HepG2 (cell line): ENCODE data around the gene PPP1R9B. TPM values are rescaled to one million over a fixed set of nuclear protein-coding genes. Genes with fewer than 3 reads are reported as not detected.
A peak's percentile ranks its signal among the peaks of the same experiment; 100 is the strongest.

Experiments used
- ARNTL ChIP-seq: sonication (generic); formaldehyde crosslinking; IDR thresholded peaks from 2 replicates; pipeline ENCODE4 v1.4.0; 2020; ENCODE audit warnings: mild to moderate bottlenecking, missing genetic modification reagents
- FOXA1 ChIP-seq, 2 experiments: fragments of 450-650 bp in 1 of 2; sonication (generic) in 1 of 2; formaldehyde crosslinking in 1 of 2; IDR thresholded peaks; 2 replicates each; pipeline versions ENCODE4 v1.4.0 to v1.6.1; 2016 to 2020; ENCODE audit warnings: missing genetic modification reagents in 1 of 2
- HNRNPLL ChIP-seq: fragments of 200-400 bp; formaldehyde crosslinking; IDR thresholded peaks from 2 replicates; pipeline ENCODE4 v1.6.1; 2017; ENCODE audit warnings: mild to moderate bottlenecking, low read depth, low read length; ENCODE audit not compliant: poor library complexity, severe bottlenecking
- HOXA3 ChIP-seq: sonication (generic); formaldehyde crosslinking; IDR thresholded peaks from 2 replicates; pipeline ENCODE4 v1.5.0; 2020; ENCODE audit warnings: missing genetic modification reagents
- KAT8 ChIP-seq: IDR thresholded peaks from 2 replicates; pipeline ENCODE4 v1.6.1; 2016; ENCODE audit warnings: missing genetic modification reagents, missing compliant biosample characterization
- KLF6 ChIP-seq: IDR thresholded peaks from 2 replicates; pipeline ENCODE4 v1.8.0; 2016; ENCODE audit warnings: missing biosample characterization, missing genetic modification reagents
- MED1 ChIP-seq: sonication (generic); formaldehyde crosslinking; IDR thresholded peaks from 2 replicates; pipeline ENCODE4 v1.4.0; 2020; ENCODE audit warnings: missing genetic modification reagents
- NCOA2 ChIP-seq: sonication (generic); formaldehyde crosslinking; IDR thresholded peaks from 2 replicates; pipeline ENCODE4 v1.8.0; 2022; ENCODE audit warnings: inconsistent platforms
- NFIB ChIP-seq: sonication (generic); formaldehyde crosslinking; IDR thresholded peaks from 2 replicates; pipeline ENCODE4 v1.9.0; 2021; ENCODE audit warnings: missing genetic modification reagents, mild to moderate bottlenecking, borderline replicate concordance
- POGZ ChIP-seq: sonication (generic); formaldehyde crosslinking; IDR thresholded peaks from 2 replicates; pipeline ENCODE4 v1.4.0; 2020; ENCODE audit warnings: mild to moderate bottlenecking, missing genetic modification reagents
- RCOR2 ChIP-seq: IDR thresholded peaks from 2 replicates; pipeline ENCODE4 v1.6.1; 2016; ENCODE audit warnings: missing biosample characterization, missing genetic modification reagents
- SMAD3 ChIP-seq: sonication (generic); formaldehyde crosslinking; IDR thresholded peaks from 2 replicates; pipeline ENCODE4 v1.4.0; 2020; ENCODE audit warnings: missing genetic modification reagents
- SNRNP70 ChIP-seq: fragments of 200-400 bp; formaldehyde crosslinking; IDR thresholded peaks from 2 replicates; pipeline ENCODE4 v1.6.1; 2017; ENCODE audit warnings: mild to moderate bottlenecking, low read depth, low read length, moderate library complexity
- ZBTB34 ChIP-seq: sonication (generic); formaldehyde crosslinking; IDR thresholded peaks from 2 replicates; pipeline ENCODE4 v1.8.0; 2022; ENCODE audit warnings: mild to moderate bottlenecking, missing genetic modification reagents
- ZGPAT ChIP-seq: IDR thresholded peaks from 2 replicates; pipeline ENCODE4 v1.6.1; 2016; ENCODE audit warnings: mild to moderate bottlenecking
- ZNF12 ChIP-seq: sonication (generic); formaldehyde crosslinking; IDR thresholded peaks from 2 replicates; pipeline ENCODE4 v1.5.0; 2020; ENCODE audit warnings: missing genetic modification reagents
- ZNF317 ChIP-seq: sonication (generic); formaldehyde crosslinking; IDR thresholded peaks from 2 replicates; pipeline ENCODE4 v1.5.0; 2020; ENCODE audit warnings: mild to moderate bottlenecking, missing genetic modification reagents
- ZNF558 ChIP-seq: sonication (generic); formaldehyde crosslinking; IDR thresholded peaks from 2 replicates; pipeline ENCODE4 v1.9.0; 2022; ENCODE audit warnings: mild to moderate bottlenecking, missing genetic modification reagents, borderline replicate concordance
- polyA plus RNA-seq, 8 experiments: library from polyadenylated mRNA; depleted of rRNA in 3 of 8; stranded (reverse) in 7 of 8; unstranded in 1 of 8; fragments of >200 nt; fragmentation: Illumina TruSeq in 4 of 8; extraction: Trizol in 4 of 8; gene quantifications; 2 replicates each; pipeline versions ENCODE4 v1.2.1 to v1.2.3, GENCODE V29; 2011 to 2016; ENCODE audit warnings: low read depth in 4 of 8, missing spikeins in 1 of 8, mixed read lengths in 1 of 8; ENCODE audit not compliant: insufficient read depth in 1 of 8
- total RNA-seq, 5 experiments: library from RNA; depleted of rRNA; stranded (reverse); fragments of >200 nt; fragmentation: Illumina TruSeq; extraction: Trizol; gene quantifications; 2 replicates each; pipeline ENCODE4 v1.2.3, GENCODE V29; 2016; ENCODE audit warnings: low read depth in 1 of 5
- TF ChIP-seq, protein P1 (sequence below): sonication (generic); formaldehyde crosslinking; IDR thresholded peaks from 2 replicates; pipeline ENCODE4 v1.4.0; 2020; ENCODE audit warnings: mild to moderate bottlenecking, missing genetic modification reagents
- TF ChIP-seq, protein P2 (sequence below): sonication (generic); formaldehyde crosslinking; IDR thresholded peaks from 2 replicates; pipeline ENCODE4 v1.5.0; 2020; ENCODE audit warnings: missing genetic modification reagents
- TF ChIP-seq, protein P3 (sequence below): sonication (generic); formaldehyde crosslinking; IDR thresholded peaks from 2 replicates; pipeline ENCODE4 v1.4.0; 2020; ENCODE audit warnings: mild to moderate bottlenecking, missing genetic modification reagents
- TF ChIP-seq, protein P4 (sequence below): sonication (generic); formaldehyde crosslinking; IDR thresholded peaks from 2 replicates; pipeline ENCODE4 v1.4.0; 2020; ENCODE audit warnings: missing genetic modification reagents
- TF ChIP-seq, protein P5 (sequence below): sonication (generic); formaldehyde crosslinking; IDR thresholded peaks from 2 replicates; pipeline ENCODE4 v1.4.0; 2020; ENCODE audit warnings: mild to moderate bottlenecking, missing genetic modification reagents

The PPP1R9B gene
- total and polyA plus RNA-seq, 2 of the 13 experiments (the other 11 are each of a cell fraction or from before 2014, with no cell fraction given), result 9.4 to 15.8 TPM

GRCh38 chr17:50102164-50102991, 48.1 kb downstream of the PPP1R9B start (continued):
- TF ChIP-seq, protein P1, sequence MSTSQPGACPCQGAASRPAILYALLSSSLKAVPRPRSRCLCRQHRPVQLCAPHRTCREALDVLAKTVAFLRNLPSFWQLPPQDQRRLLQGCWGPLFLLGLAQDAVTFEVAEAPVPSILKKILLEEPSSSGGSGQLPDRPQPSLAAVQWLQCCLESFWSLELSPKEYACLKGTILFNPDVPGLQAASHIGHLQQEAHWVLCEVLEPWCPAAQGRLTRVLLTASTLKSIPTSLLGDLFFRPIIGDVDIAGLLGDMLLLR (CRISPR knock-in tag), result peak; percentile 92
- TF ChIP-seq ZNF12 (no peak), KAT8 (peak; percentile 61; the same call in 1 of the 2 replicates), HNRNPLL (peak; percentile 34), NCOA2 (CRISPR knock-in tag) (peak; percentile 59), HOXA3 (CRISPR knock-in tag) (peak; percentile 59), ZNF558 (CRISPR knock-in tag) (no peak), ZGPAT (CRISPR knock-in tag) (peak; percentile 67), RCOR2 (CRISPR knock-in tag) (peak; percentile 46; the same call in 1 of the 2 replicates), ZNF317 (CRISPR knock-in tag) (peak; percentile 63; the same call in 1 of the 2 replicates), ARNTL (CRISPR knock-in tag) (peak; percentile 94), POGZ (0 out of 2 replicates have a peak, but pooled peaks have one; percentile 56), NFIB (CRISPR knock-in tag) (no peak), FOXA1 (IDR thresholded peaks at IDR 0.05) (no peak), FOXA1 (CRISPR knock-in tag; IDR thresholded peaks at IDR 0.05) (no peak), SMAD3 (peak; percentile 46; the same call in 1 of the 2 replicates), KLF6 (CRISPR knock-in tag) (0 out of 2 replicates have a peak, but pooled peaks have one; percentile 59), MED1 (CRISPR knock-in tag) (peak; percentile 51; the same call in 1 of the 2 replicates), ZBTB34 (no peak), SNRNP70 (no peak)
- TF ChIP-seq, protein P2, sequence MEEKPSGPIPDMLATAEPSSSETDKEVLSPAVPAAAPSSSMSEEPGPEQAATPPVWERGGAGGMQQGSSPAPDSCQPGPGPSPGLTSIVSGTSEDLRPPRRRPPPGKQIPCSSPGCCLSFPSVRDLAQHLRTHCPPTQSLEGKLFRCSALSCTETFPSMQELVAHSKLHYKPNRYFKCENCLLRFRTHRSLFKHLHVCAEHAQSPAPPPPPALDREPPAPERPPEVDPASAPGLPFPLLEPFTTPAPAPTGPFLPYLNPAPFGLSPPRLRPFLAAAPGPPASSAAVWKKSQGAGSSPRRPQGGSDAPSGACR, result peak; percentile 13; the same call in 1 of the 2 replicates
- TF ChIP-seq, protein P3, sequence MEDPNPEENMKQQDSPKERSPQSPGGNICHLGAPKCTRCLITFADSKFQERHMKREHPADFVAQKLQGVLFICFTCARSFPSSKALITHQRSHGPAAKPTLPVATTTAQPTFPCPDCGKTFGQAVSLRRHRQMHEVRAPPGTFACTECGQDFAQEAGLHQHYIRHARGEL (CRISPR knock-in tag), result 0 out of 2 replicates have a peak, but pooled peaks have one; percentile 46
- TF ChIP-seq, protein P4, sequence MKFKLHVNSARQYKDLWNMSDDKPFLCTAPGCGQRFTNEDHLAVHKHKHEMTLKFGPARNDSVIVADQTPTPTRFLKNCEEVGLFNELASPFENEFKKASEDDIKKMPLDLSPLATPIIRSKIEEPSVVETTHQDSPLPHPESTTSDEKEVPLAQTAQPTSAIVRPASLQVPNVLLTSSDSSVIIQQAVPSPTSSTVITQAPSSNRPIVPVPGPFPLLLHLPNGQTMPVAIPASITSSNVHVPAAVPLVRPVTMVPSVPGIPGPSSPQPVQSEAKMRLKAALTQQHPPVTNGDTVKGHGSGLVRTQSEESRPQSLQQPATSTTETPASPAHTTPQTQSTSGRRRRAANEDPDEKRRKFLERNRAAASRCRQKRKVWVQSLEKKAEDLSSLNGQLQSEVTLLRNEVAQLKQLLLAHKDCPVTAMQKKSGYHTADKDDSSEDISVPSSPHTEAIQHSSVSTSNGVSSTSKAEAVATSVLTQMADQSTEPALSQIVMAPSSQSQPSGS, result peak; percentile 38; the same call in 1 of the 2 replicates
- TF ChIP-seq, protein P5, sequence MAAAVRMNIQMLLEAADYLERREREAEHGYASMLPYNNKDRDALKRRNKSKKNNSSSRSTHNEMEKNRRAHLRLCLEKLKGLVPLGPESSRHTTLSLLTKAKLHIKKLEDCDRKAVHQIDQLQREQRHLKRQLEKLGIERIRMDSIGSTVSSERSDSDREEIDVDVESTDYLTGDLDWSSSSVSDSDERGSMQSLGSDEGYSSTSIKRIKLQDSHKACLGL, result 0 out of 2 replicates have a peak, but pooled peaks have one; percentile 59
